ENCODE results near the gene PDZD4.

PDZD4 gene, protein sequence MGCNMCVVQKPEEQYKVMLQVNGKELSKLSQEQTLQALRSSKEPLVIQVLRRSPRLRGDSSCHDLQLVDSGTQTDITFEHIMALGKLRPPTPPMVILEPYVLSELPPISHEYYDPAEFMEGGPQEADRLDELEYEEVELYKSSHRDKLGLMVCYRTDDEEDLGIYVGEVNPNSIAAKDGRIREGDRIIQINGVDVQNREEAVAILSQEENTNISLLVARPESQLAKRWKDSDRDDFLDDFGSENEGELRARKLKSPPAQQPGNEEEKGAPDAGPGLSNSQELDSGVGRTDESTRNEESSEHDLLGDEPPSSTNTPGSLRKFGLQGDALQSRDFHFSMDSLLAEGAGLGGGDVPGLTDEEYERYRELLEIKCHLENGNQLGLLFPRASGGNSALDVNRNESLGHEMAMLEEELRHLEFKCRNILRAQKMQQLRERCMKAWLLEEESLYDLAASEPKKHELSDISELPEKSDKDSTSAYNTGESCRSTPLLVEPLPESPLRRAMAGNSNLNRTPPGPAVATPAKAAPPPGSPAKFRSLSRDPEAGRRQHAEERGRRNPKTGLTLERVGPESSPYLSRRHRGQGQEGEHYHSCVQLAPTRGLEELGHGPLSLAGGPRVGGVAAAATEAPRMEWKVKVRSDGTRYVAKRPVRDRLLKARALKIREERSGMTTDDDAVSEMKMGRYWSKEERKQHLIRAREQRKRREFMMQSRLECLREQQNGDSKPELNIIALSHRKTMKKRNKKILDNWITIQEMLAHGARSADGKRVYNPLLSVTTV

GRCh38 chrX:153829799-153830639 is at the start of gene PDZD4:
Gene PDZD4, minus strand, starts transcription at chrX:153830544. Its CDS starts 246 bp downstream, at chrX:153830298.
- no peak for TF ChIP-seq CTCF (conservative IDR thresholded peaks at IDR 0.05)
- H3K27ac ChIP-seq, result peak within 1 kb of the TSS; percentile 31; the same call in 1 of the 2 replicates

GRCh38 chrX:153879741-153880439 is 49.5 kb upstream of the PDZD4 start:
- TF ChIP-seq CTCF (conservative IDR thresholded peaks at IDR 0.05), result no peak
- no peak overlapping the region for H3K27ac ChIP-seq

DNA sequence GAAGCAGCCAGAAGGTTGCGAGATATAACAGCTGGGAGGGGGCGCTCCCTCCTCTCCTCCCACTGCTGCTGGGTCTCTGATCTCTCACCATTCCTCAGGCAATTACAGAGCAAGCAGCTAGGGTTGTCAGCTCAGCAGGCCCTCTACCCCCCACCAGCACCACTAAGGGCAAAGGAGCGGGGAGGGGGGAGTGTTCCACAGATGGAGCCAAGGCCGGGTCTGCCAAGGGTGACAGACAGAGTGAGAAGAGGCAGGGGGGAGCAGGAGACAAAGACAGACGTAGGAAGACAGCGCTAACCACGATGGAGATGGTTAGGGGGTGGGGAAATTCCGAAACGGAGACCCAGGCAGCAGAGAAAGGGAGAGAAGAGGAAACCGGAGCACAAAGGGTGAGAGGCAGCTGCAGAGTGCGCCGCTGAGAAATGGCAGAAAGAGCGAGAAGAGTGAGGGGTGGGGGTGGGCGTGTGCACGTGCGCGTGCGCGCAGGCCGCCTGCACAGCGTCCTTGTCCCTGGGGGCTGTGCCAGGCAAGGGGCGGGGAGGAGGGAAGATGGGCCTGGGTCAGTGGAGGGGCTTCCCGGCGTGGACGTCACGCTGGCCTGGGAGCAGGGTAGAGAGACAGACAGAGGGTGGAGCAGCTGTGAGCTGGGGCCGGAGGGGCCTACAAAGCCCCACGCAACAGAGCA is 48.8 kb upstream of the PDZD4 start:
- TF ChIP-seq CTCF (conservative IDR thresholded peaks at IDR 0.05), result no peak
- no peak overlapping the region for H3K27ac ChIP-seq

DNA sequence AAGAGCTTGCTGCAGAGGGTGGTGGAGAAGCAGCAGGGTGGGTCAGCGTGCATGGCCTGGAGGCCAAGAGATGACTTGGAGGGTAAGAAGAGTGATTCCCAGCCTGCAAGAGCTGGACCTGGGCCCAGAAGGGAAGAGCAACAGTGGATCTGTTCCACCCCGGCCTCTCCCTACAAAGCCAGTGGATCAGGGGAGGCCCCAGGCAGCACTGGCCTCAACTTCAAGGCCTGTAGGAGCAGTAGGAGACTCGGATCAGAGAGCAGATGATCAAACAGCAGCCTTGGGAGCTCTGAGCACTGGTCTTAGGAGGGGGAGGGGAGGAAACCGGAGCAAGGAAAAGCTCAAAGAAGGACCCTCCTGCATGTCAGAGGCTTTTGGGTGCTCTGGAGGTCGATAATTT is 48.0 kb upstream of the PDZD4 start:
- H3K27ac ChIP-seq, result no peak overlapping the region
- TF ChIP-seq CTCF (conservative IDR thresholded peaks at IDR 0.05), result no peak

GRCh38 chrX:153877571-153878261 is 47.4 kb upstream of the PDZD4 start:
- TF ChIP-seq CTCF (conservative IDR thresholded peaks at IDR 0.05), result no peak
- no peak overlapping the region for H3K27ac ChIP-seq

DNA sequence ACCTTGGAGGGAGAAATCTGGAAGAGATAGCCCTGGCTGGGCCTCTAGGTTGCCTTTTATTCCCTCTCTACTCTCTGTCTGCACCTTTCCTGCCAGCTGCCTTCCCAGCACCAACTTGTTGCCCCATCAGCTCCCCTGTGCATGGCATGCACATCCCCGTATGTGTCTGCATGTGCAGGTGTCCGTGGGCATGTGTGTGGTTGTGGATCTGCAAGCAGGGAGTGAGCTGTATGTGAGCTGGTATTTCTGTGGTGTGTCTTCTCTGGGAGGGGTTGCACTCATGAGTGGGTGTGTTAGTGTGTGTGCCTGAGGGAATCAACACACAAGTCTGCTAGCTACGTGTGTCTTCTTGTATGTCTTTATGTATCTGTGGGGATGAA is 45.8 kb upstream of the PDZD4 start:
- H3K27ac ChIP-seq, result no peak overlapping the region
- TF ChIP-seq CTCF (conservative IDR thresholded peaks at IDR 0.05), result no peak

Data from VCaP (cell line).